OCI-LY3 (cell line): Measurements from ENCODE around the gene ELAVL4.

Experiments
- EZH2phosphoT487 ChIP-seq: fragments of 200-600 bp; shearing (Covaris generic); IDR thresholded peaks from 2 replicates; pipeline ENCODE4 v1.6.1; 2018; ENCODE audit warnings: antibody characterized with exemption, mixed run types, low read depth
- TF ChIP-seq, protein P1 (sequence below): fragments of 200-600, 300-600 bp; sonication (generic); IDR thresholded peaks from 2 replicates; pipeline ENCODE4 v1.5.1; 2014; ENCODE audit warnings: antibody characterized with exemption, low read length, low read depth

DNA sequence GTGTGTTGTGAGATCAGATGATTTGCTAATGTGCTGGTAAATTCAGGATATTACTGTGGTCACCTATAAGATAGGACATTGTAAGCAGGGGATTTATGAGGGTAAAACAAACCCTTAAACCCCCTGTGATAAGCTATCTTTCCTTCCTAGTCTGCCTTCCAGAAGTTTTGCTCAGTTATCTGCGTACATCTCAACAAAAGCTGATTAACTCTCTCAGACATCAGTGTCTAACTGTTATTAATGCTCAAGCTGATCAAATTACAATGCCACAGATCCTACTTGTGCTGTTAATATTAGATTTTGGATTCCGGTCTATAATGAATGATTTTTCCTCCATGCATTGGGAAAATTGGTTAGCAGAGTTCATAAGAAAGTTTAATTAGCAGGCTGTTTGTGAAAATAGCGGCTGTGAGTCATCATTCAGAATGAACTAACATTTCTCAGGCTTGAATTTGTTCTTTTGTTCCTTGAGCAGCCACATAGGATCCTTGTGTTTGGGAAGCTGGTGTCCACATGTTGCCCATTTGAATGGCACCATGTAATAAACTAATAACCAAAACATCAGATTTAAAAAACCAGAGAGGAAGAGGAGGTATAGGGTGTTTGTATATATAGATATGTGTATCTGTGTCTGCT, 48.7 kb downstream of the ELAVL4 start:
- no peak for TF ChIP-seq EZH2phosphoT487
- TF ChIP-seq, protein P1, sequence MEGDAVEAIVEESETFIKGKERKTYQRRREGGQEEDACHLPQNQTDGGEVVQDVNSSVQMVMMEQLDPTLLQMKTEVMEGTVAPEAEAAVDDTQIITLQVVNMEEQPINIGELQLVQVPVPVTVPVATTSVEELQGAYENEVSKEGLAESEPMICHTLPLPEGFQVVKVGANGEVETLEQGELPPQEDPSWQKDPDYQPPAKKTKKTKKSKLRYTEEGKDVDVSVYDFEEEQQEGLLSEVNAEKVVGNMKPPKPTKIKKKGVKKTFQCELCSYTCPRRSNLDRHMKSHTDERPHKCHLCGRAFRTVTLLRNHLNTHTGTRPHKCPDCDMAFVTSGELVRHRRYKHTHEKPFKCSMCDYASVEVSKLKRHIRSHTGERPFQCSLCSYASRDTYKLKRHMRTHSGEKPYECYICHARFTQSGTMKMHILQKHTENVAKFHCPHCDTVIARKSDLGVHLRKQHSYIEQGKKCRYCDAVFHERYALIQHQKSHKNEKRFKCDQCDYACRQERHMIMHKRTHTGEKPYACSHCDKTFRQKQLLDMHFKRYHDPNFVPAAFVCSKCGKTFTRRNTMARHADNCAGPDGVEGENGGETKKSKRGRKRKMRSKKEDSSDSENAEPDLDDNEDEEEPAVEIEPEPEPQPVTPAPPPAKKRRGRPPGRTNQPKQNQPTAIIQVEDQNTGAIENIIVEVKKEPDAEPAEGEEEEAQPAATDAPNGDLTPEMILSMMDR: no peak
